ENCODE results near the gene GRIN2A.

GRIN2A gene

GRCh38 chr16:9826656-9827055, 355.6 kb downstream of the GRIN2A start:
- no peak for DNase-seq (ENCODE audit: low spot score)
- no peak for ATAC-seq (ENCODE audit: low read depth)
- TF ChIP-seq CTCF (IDR thresholded peaks at IDR 0.05; ENCODE audit: poor library complexity, severe bottlenecking), result no peak
- Histone ChIP-seq H3K9me3 (ENCODE audit: severe bottlenecking) (no peaks in the 10 kb centered on the region), H3K27ac (ENCODE audit: poor library complexity, severe bottlenecking) (no peak overlapping the region), H3K4me1 (ENCODE audit: insufficient read depth, poor library complexity, severe bottlenecking) (no peaks in the 10 kb centered on the region), H3K27me3 (ENCODE audit: insufficient read depth, poor library complexity, severe bottlenecking) (peaks cover under 1% of the 10 kb centered on the region), H3K4me3 (ENCODE audit: severe bottlenecking) (no peak overlapping the region), H3K36me3 (ENCODE audit: low read depth) (no peaks in the 10 kb centered on the region)

GRCh38 chr16:9824200-9825068, 357.8 kb downstream of the GRIN2A start:
- no peak overlapping the region for H3K4me3 ChIP-seq (ENCODE audit: severe bottlenecking)
- no peaks in the 10 kb centered on the region for H3K4me1 ChIP-seq (ENCODE audit: insufficient read depth, poor library complexity, severe bottlenecking)
- no peak overlapping the region for H3K27ac ChIP-seq (ENCODE audit: poor library complexity, severe bottlenecking)
- TF ChIP-seq CTCF (IDR thresholded peaks at IDR 0.05; ENCODE audit: poor library complexity, severe bottlenecking), result no peak
- DNase-seq (ENCODE audit: low spot score), result no peak
- ATAC-seq (ENCODE audit: low read depth), result no peak
- no peaks in the 10 kb centered on the region for H3K9me3 ChIP-seq (ENCODE audit: severe bottlenecking)
- no peaks in the 10 kb centered on the region for H3K36me3 ChIP-seq (ENCODE audit: low read depth)
- peaks cover 13% of the 10 kb centered on the region for H3K27me3 ChIP-seq (ENCODE audit: insufficient read depth, poor library complexity, severe bottlenecking)

GRCh38 chr16:9823510-9823909, 358.7 kb downstream of the GRIN2A start:
- DNase-seq (ENCODE audit: low spot score) (no peak), ATAC-seq (ENCODE audit: low read depth) (no peak)
- no peaks in the 10 kb centered on the region for H3K4me1 ChIP-seq (ENCODE audit: insufficient read depth, poor library complexity, severe bottlenecking)
- H3K27me3 ChIP-seq (ENCODE audit: insufficient read depth, poor library complexity, severe bottlenecking), result peaks cover 13% of the 10 kb centered on the region
- no peaks in the 10 kb centered on the region for H3K9me3 ChIP-seq (ENCODE audit: severe bottlenecking)
- no peaks in the 10 kb centered on the region for H3K36me3 ChIP-seq (ENCODE audit: low read depth)
- H3K4me3 ChIP-seq (ENCODE audit: severe bottlenecking), result no peak overlapping the region
- H3K27ac ChIP-seq (ENCODE audit: poor library complexity, severe bottlenecking), result no peak overlapping the region
- TF ChIP-seq CTCF (IDR thresholded peaks at IDR 0.05; ENCODE audit: poor library complexity, severe bottlenecking), result no peak

GRCh38 chr16:9821970-9822369, 360.3 kb downstream of the GRIN2A start:
- H3K27me3 ChIP-seq (ENCODE audit: insufficient read depth, poor library complexity, severe bottlenecking), result peaks cover 13% of the 10 kb centered on the region
- no peak for ATAC-seq (ENCODE audit: low read depth)
- H3K4me3 ChIP-seq (ENCODE audit: severe bottlenecking), result no peak overlapping the region
- H3K4me1 ChIP-seq (ENCODE audit: insufficient read depth, poor library complexity, severe bottlenecking), result no peaks in the 10 kb centered on the region
- no peaks in the 10 kb centered on the region for H3K9me3 ChIP-seq (ENCODE audit: severe bottlenecking)
- no peak for DNase-seq (ENCODE audit: low spot score)
- no peak for TF ChIP-seq CTCF (IDR thresholded peaks at IDR 0.05; ENCODE audit: poor library complexity, severe bottlenecking)
- H3K27ac ChIP-seq (ENCODE audit: poor library complexity, severe bottlenecking), result no peak overlapping the region
- no peaks in the 10 kb centered on the region for H3K36me3 ChIP-seq (ENCODE audit: low read depth)

GRCh38 chr16:9821331-9821730, 360.9 kb downstream of the GRIN2A start:
- Histone ChIP-seq H3K4me1 (ENCODE audit: insufficient read depth, poor library complexity, severe bottlenecking) (no peaks in the 10 kb centered on the region), H3K4me3 (ENCODE audit: severe bottlenecking) (no peak overlapping the region), H3K27me3 (ENCODE audit: insufficient read depth, poor library complexity, severe bottlenecking) (peaks cover 13% of the 10 kb centered on the region), H3K27ac (ENCODE audit: poor library complexity, severe bottlenecking) (no peak overlapping the region), H3K36me3 (ENCODE audit: low read depth) (no peaks in the 10 kb centered on the region), H3K9me3 (ENCODE audit: severe bottlenecking) (no peaks in the 10 kb centered on the region)
- ATAC-seq (ENCODE audit: low read depth), result no peak
- no peak for DNase-seq (ENCODE audit: low spot score)
- no peak for TF ChIP-seq CTCF (IDR thresholded peaks at IDR 0.05; ENCODE audit: poor library complexity, severe bottlenecking)
